ENCODE results near the gene PIGH. TPM values are rescaled to one million over a fixed set of nuclear protein-coding genes. Genes with fewer than 3 reads are reported as not detected.
A peak's percentile ranks its signal among the peaks of the same experiment; 100 is the strongest.

The PIGH gene
- total RNA-seq, 1 experiment from 2014 or later = 6.8 TPM

DNA sequence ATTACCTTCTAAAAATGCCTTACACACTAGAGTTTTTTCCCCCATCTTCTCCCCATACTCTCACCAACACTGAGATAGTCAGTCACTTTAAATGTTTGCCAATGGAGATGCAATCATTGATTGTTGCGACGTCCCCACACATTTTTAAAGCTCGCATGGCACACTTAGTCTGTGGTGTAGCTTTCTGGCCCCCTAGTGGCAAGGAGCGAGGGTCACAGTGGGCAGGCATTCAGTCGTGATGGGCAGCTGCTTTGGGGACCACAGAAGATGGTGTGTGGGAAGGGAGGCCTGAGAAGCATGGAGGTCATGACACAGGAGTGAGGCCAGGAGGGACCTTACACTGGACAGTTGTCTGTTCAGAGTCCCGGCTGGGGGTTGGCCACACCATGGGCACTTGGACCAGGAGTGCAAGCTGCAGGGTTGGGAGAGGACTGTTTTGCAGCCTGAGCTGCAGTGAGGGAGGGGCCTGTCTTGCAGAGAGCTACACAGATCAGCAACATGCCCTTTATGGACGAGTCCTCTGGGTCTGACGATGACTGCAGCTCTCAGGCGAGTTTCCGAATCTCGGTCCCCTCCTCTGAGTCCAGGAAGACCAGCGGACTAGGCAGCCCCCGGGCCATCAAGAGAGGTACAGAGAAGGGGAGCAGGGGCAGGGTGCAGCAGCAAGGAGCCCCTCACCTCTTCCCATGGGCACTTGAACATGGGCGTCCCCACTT lies 28.6 kb downstream of the PIGH start (continued):
- TF ChIP-seq, protein P1, sequence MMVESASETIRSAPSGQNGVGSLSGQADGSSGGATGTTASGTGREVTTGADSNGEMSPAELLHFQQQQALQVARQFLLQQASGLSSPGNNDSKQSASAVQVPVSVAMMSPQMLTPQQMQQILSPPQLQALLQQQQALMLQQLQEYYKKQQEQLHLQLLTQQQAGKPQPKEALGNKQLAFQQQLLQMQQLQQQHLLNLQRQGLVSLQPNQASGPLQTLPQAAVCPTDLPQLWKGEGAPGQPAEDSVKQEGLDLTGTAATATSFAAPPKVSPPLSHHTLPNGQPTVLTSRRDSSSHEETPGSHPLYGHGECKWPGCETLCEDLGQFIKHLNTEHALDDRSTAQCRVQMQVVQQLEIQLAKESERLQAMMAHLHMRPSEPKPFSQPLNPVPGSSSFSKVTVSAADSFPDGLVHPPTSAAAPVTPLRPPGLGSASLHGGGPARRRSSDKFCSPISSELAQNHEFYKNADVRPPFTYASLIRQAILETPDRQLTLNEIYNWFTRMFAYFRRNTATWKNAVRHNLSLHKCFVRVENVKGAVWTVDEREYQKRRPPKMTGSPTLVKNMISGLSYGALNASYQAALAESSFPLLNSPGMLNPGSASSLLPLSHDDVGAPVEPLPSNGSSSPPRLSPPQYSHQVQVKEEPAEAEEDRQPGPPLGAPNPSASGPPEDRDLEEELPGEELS (CRISPR knock-in tag; IDR thresholded peaks at IDR 0.05) = 0 out of 2 replicates have a peak, but pooled peaks have one; percentile 25

DNA sequence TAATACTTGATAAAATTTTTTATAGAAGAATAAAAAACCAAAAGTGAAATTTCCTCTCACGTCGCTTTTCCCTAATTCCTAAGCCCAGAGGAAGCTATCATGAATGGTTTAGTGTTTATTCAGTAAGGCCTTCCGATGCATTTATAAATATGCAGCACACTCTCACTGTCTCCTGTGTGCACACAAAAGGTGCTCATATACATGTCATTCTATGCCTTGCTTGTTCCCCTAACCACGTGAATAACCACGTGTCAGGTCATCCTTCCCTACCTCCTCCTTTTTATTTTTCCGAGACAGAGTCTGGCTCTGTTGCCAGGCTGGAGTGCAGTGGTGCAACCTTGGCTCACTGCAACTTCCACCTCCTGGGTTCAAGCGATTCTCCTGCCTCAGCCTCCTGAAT lies 29.6 kb downstream of the PIGH start:
- no peak for ATAC-seq
- no peak for TF ChIP-seq ZNF121 (CRISPR knock-in tag; IDR thresholded peaks at IDR 0.05)
- Mint-ChIP-seq H3K4me3 (no peak overlapping the region), H3K36me3 (peaks cover 8% of the 10 kb centered on the region), H3K9me3 (no peaks in the 10 kb centered on the region), H3K4me1 (peaks cover 13% of the 10 kb centered on the region), H3K27me3 (ENCODE audit: low read depth) (no peaks in the 10 kb centered on the region), H3K27ac (no peak overlapping the region)
- ChIA-PET CTCF (interaction anchor here (0.7 to 8.0 kb wide), 17 partner anchors 9 to 160 kb away, joined by 3 to 173 read pairs (median 18); partner anchors contain the start of genes PIGH, PLEK2 and PLEKHH1), POLR2A (no interaction called here)
- no peak for DNase-seq (ENCODE audit: low spot score)

DNA sequence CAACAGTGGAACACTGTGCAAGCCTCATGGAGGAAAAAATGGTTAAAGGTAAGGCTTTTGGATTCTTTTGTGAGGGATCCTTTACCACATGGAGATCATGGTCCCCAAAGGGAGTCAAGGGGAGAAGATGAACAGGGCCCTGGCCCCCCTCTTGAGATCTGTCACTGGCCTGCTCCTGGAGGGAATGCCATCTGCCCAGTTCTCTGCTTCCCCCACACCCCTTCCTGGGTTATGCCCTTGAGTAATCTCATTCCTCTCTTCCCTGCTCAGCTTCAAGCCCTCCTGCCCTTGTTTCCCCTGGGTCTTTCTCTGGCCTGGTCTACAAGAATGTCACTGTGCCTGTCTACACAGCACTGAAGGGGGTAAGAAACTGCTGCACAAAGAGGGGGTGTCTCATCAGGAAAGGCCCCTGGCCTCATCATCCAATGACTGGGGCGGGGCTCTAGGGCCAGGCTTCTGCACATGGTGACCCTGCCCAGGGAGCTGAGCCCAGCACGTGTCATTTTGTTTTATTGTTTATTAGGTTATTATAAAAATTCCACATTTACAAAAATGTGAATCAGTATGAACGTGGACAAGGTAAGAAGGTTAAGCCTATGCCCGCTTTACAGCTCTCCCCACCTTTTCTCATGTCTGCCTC lies 30.3 kb downstream of the PIGH start:
- Mint-ChIP-seq H3K27ac (no peak overlapping the region), H3K4me1 (peaks cover 13% of the 10 kb centered on the region), H3K36me3 (peaks cover 3% of the 10 kb centered on the region), H3K27me3 (ENCODE audit: low read depth) (no peaks in the 10 kb centered on the region), H3K4me3 (no peak overlapping the region), H3K9me3 (no peaks in the 10 kb centered on the region)
- DNase-seq (ENCODE audit: low spot score) (no peak), ATAC-seq (no peak)
- ChIA-PET CTCF (interaction anchor here (0.7 to 8.0 kb wide), 8 partner anchors 10 to 150 kb away, joined by 3 to 173 read pairs (median 23); no protein-coding TSS in a partner anchor), POLR2A (no interaction called here)
- TF ChIP-seq, protein P1 (CRISPR knock-in tag; IDR thresholded peaks at IDR 0.05) = no peak
- TF ChIP-seq OVOL2 (CRISPR knock-in tag; IDR thresholded peaks at IDR 0.05; ENCODE audit: borderline replicate concordance) (no peak), ZNF317 (CRISPR knock-in tag; IDR thresholded peaks at IDR 0.05; ENCODE audit: borderline replicate concordance, low read depth) (no peak), ESRRA (CRISPR knock-in tag; IDR thresholded peaks at IDR 0.05; ENCODE audit: borderline replicate concordance) (no peak), SP1 (CRISPR knock-in tag; conservative IDR thresholded peaks at IDR 0.05) (no peak), STAT6 (CRISPR knock-in tag; conservative IDR thresholded peaks at IDR 0.05; ENCODE audit: low read depth) (no peak), FOXJ3 (CRISPR knock-in tag; IDR thresholded peaks at IDR 0.05; ENCODE audit: borderline replicate concordance) (no peak), NR3C1 (CRISPR knock-in tag; conservative IDR thresholded peaks at IDR 0.05; ENCODE audit: low read depth) (no peak), CDX4 (CRISPR knock-in tag; IDR thresholded peaks at IDR 0.05; ENCODE audit: borderline replicate concordance) (no peak)
- TF ChIP-seq, protein P2, sequence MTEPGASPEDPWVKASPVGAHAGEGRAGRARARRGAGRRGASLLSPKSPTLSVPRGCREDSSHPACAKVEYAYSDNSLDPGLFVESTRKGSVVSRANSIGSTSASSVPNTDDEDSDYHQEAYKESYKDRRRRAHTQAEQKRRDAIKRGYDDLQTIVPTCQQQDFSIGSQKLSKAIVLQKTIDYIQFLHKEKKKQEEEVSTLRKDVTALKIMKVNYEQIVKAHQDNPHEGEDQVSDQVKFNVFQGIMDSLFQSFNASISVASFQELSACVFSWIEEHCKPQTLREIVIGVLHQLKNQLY (CRISPR knock-in tag; IDR thresholded peaks at IDR 0.05) = no peak
- TF ChIP-seq, protein P3, sequence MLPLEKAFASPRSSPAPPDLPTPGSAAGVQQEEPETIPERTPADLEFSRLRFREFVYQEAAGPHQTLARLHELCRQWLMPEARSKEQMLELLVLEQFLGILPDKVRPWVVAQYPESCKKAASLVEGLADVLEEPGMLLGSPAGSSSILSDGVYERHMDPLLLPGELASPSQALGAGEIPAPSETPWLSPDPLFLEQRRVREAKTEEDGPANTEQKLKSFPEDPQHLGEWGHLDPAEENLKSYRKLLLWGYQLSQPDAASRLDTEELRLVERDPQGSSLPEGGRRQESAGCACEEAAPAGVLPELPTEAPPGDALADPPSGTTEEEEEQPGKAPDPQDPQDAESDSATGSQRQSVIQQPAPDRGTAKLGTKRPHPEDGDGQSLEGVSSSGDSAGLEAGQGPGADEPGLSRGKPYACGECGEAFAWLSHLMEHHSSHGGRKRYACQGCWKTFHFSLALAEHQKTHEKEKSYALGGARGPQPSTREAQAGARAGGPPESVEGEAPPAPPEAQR (CRISPR knock-in tag; IDR thresholded peaks at IDR 0.05) = no peak

Measured in WTC11 (cell line).